GM21576 (cell line): ENCODE measurements around the gene ESYT2.

ENCODE experiments used
- ATAC-seq: cut with Tn5 transposase; IDR thresholded peaks from one replicate; pipeline ENCODE4 v1.9.1; 2021; ENCODE audit warnings: mild to moderate bottlenecking, moderate library complexity; ENCODE audit not compliant: unreplicated experiment

ESYT2 gene

DNA sequence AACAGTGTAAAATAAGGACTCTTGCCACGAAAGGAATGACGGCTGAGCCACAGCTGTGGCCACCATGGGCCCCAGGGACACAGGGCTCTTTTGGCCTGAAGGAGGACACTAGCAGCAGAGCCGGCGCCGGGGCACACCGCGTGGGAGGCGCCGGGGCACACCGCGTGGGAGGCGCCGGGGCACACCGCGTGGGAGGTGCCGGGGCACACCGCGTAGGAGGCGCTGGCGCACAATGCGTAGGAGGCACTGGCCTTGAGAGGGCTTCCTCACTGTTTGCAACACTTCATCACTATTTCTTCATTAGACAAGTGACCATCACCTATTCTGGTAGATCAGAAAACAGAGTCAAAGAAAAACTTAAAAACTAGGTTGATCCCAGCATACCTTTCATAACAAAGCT, 23.4 kb downstream of the ESYT2 start:
- ATAC-seq = no peak

DNA sequence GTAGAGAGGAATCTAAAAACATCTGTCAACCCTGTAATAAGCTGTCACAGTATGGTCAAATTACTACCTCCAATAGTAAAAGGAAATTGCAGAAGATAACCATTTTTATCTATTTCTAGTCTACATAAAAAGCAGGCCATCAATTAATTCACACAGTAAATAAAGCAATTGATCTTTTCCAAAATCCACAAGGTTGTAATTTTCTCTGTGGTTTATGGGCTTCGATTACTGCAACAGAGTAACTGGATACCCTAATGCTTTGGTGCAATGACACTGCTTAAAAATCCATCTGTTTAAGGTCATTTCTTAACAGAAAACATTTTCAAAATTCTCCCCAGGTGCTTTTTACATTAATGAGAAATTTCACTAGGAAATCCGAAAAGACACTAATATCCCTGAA, 23.9 kb downstream of the ESYT2 start:
- no peak for ATAC-seq

DNA sequence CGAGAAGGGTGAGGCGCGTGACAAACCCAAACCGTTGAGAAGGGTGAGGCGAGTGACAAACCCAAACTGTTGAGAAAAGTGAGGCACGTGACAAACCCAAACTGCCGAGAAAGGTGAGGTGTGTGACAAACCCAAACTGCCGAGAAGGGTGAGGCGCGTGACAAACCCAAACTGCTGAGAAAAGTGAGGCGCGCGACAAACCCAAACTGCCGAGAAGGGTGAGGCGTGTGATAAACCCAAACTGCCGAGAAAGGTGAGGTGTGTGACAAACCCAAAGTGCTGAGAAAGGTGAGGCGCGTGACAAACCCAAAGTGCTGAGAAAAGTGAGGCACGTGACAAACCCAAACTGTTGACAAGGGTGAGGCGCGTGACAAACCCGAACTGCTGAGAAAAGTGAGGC, 25.0 kb downstream of the ESYT2 start:
- no peak for ATAC-seq

DNA sequence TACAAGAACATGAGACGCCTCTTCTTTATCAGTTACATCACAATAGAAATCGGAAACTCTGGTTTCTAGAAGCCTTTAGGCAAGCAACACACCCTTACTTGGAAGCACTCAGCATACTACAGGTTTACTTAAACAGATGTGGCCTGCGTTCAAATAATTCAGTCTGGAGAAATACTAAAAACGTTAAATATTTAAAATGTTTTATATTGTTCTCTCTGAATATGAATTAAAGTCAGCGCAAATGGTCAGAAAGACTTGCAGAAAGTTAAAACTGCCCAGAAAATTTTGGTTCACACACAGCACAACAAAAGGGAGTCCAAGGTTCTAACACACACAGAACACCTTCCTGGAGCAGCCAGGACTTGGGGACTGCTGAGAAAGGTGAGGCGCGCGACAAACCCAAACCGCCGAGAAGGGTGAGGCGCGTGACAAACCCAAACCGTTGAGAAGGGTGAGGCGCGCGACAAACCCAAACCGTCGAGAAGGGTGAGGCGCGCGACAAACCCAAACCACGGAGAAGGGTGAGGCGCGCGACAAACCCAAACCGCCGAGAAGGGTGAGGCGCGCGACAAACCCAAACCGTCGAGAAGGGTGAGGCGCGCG, 25.8 kb downstream of the ESYT2 start:
- no peak for ATAC-seq

GRCh38 chr7:158802535-158803366, 26.6 kb downstream of the ESYT2 start:
- ATAC-seq = no peak

DNA sequence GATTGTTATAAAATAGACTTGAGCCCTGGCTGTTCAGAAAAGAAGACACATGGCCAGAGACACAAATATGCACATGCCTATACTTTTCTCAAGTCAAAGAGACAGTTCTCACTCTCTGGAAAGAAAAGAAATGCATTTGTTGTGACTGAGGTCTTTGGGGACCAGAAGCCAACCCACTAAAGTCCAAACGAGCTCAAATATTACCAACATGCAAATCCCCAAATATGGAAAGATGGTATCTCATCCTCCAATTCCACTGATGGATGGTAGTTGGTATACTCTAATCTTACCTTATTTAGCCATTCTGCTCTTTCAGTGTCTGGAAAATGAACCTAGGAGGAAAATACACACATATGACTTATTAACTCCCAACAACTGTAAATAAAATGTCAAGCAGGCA, 30.6 kb downstream of the ESYT2 start:
- ATAC-seq = no peak

- ATAC-seq = no peak
Observed at GRCh38 chr7:158796667-158797066, 32.6 kb downstream of the ESYT2 start.

- ATAC-seq = no peak
Observed at GRCh38 chr7:158795272-158795671, 34.0 kb downstream of the ESYT2 start.

- ATAC-seq = no peak
Observed at GRCh38 chr7:158791107-158791506, 38.2 kb downstream of the ESYT2 start.

GRCh38 chr7:158789842-158790241, 39.5 kb downstream of the ESYT2 start:
- no peak for ATAC-seq

GRCh38 chr7:158786898-158787297, 42.4 kb downstream of the ESYT2 start:
- ATAC-seq = no peak

GRCh38 chr7:158784270-158784669, 45.0 kb downstream of the ESYT2 start:
- ATAC-seq = no peak

GRCh38 chr7:158783595-158783994, 45.7 kb downstream of the ESYT2 start:
- ATAC-seq = no peak

DNA sequence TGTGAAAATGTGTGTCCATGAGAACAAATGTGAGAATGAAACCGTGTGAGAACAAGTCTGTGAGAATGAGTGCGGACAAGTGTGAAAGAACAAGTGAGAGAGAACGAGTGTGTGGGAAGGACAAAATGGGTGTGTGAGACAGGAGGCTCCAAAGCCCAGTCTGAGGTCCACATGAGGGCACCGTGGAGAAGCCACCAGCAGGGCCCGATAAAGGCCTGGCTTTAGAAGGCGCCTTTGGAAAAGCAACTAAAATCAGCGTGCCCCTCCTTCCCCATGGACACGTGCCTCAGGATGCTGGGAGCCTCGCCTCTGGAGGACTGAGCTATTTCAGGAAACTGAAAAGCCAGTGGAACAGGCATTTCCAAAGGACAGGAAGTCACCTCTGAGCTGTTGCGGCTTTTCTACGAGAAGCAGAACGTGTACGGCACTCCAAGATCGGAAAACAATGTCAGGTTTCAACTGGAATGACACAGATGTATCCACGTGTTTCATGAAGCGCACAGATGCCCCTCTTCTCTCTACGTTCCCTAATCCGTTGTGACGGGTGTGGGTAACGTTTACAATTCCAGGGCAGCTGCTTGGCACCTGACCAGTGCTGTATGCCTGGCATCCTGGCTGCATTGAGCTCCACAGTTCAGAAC, 46.4 kb downstream of the ESYT2 start:
- no peak for ATAC-seq

DNA sequence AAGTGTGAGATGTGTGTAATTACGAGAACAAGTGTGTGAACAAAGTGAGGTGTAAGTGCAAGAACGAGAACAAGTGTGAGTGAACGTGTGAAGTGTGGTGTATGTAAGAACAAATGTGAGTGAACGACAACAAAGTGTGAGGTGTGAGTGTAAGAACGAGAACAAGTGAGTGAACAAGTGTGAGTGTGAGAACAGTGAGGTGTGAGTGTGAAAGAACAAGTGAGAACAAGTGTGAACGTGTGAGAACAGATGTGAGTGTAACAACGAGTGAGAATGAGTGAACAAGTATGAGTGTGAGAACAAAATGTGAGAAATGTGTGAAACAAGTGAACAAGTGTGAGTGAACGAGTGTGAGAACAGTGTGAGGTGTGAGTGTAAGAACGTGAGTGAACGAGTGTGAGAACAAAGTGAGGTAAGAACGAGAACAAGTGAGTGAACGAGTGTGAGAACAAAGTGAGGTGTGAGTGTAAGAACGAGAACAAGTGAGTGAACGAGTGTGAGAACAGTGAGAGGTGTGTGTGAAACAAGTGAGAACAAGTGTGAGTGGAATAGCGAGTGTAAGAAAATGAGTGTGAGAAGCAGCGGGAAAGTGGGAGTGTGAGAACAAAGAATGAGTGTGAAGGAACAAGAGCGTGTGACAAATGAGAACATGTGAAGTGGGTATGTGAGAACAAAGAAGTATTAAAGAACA, 47.2 kb downstream of the ESYT2 start:
- no peak for ATAC-seq

GRCh38 chr7:158781217-158781973, 47.9 kb downstream of the ESYT2 start:
- no peak for ATAC-seq

DNA sequence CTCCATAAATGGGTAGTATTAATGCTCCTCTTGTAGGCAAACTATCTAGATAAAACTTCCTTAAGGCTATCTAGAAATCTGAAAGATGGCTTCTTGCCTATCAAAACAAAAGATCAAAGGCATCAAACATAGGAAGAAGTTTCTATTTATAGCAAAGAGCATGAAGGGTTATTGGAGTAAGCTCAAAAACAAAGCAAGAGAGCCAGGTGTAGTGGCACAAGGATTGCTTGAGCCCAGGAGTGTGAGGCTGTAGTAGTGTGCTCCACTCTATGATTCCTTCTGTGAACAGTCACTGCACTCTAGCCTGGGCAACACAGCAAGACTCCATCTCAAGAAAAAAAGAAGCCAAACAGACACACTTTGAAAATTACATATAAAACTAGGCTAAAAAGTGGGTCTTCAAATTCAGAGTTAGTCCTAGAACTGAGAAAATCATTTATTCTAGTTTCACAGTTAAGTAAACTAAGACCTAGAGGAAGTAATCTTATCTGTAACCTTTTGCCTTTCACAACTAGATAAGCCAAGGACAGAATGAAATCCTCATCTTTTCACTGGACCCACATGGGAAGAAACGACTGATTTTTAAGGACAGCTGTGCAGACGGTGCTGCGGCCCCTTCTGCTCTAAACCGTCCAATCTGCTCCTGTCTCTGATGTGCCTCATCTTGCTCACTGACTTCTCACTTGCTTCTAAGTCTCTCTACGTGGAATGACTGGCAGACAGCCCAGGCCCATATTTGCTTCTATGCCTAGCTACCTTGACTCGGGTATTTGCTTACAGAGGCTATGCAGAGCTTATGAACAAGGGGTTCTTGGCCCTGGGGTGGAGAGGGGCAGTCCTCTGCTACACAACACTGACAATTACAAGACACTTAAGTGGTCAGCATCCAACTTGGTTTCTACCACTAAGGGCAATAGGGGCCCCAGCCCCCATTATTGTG, 50.0 kb downstream of the ESYT2 start:
- ATAC-seq = no peak

DNA sequence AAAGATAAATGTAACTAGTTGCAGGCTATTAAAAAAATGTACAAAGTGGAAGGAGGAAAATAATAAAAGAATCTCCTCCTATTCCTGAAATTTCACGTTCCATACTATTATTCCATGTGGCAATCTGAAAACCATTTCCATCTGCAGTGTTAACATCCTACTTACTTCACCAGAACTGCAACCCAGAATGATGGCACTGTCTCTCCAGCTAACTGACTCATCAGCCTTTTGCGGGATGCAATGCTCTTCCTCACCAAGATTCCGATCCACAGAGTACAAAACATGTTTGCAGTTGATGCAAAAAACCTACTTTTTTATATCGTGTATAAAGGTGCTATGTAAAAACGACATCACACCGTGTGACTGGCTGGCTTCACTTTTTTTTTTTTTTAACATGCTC, 50.8 kb downstream of the ESYT2 start:
- no peak for ATAC-seq

DNA sequence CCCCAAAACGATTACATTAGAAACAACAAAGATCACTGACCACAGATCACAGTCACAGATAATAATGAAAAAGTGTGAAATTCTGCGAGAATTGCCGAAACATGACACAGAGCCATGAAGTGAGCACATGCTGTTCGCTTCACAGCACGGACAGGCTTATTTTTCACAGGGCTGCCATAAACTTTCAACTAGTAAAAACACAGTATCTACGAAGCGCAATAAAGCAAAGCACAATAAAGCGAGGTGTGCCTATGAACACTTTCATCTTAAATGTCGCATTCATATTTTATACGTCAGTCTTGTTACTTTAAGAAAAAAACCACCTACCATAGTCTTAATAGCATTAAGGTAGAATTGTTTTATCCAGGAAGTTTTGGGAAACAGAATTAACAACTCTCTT, 51.5 kb downstream of the ESYT2 start:
- no peak for ATAC-seq

GRCh38 chr7:158776474-158776873, 52.8 kb downstream of the ESYT2 start:
- ATAC-seq = no peak
